ENCODE results near the gene DOCK1.

The DOCK1 gene

DNA sequence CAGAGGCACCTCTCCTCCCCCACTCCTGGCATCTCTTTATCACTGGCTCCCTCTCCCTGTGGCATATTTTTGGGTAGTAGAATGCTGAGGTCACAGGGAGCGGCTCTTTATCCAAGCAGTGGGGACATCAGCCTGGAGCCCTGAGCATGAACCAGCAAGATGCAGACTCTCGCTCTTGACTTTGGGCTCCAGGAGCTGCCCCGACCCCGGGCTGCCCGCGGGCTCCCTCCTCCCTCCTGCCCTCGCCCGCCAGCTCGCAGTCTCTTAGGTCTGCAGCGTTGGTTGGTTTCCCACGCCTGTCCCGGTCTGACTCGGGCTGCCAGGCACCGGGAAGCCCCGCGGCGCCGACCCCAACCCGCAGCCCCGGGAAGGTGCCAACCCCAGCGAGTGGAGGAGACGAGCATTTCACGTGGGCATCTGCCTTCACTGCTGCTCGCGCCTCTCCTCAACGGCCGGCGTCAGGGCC lies 289.8 kb downstream of the DOCK1 start:
- Histone ChIP-seq H3K27ac (ENCODE audit: low read depth, low read length) (no peak overlapping the region), H4K91ac (ENCODE audit: low read depth, low read length) (no peak overlapping the region), H3K36me3 (ENCODE audit: control insufficient read depth in 1 of 2, insufficient read depth in 2 of 2, low read length in 2 of 2) (no peaks in the 10 kb centered on the region), H3K18ac (ENCODE audit: low read length) (no peak overlapping the region), H4K8ac (ENCODE audit: low read depth, low read length) (no peak overlapping the region), H3K9ac (ENCODE audit: low read length) (no peak overlapping the region), H2BK12ac (ENCODE audit: low read length) (no peak overlapping the region), H3K14ac (ENCODE audit: low read length) (no peak overlapping the region), H2AK5ac (ENCODE audit: low read length) (no peak overlapping the region), H3K23ac (ENCODE audit: low read length) (no peak overlapping the region), H4K12ac (ENCODE audit: low read depth, low read length) (no peak overlapping the region), H2BK120ac (ENCODE audit: insufficient read depth, low read length, poor library complexity) (no peak overlapping the region), H3K4me2 (ENCODE audit: low read length) (peak overlapping the region; percentile 99), H2AFZ (ENCODE audit: insufficient read depth, low read length, poor library complexity) (no peak overlapping the region), H3K9me3 (ENCODE audit: insufficient read depth, low read depth, low read length) (no peaks in the 10 kb centered on the region), H3K79me2 (ENCODE audit: control insufficient read depth, insufficient read depth, low read length, poor library complexity) (no peaks in the 10 kb centered on the region), H3K4me3 (ENCODE audit: low read depth, low read length) (no peak overlapping the region), H3K79me1 (ENCODE audit: low read length) (no peaks in the 10 kb centered on the region), H3K27me3 (ENCODE audit: insufficient read depth, low read length) (peaks cover 21% of the 10 kb centered on the region), H2BK5ac (ENCODE audit: low read depth, low read length, poor library complexity) (no peak overlapping the region), H3K4ac (ENCODE audit: low read depth, low read length) (no peak overlapping the region), H3K4me1 (ENCODE audit: control insufficient read depth in 1 of 2, insufficient read depth in 2 of 2, low read length in 2 of 2) (peaks cover 15% of the 10 kb centered on the region in 2 experiments)
- no CpG with 5 or more reads among the region's 28 CpGs for WGBS (ENCODE audit: extremely low coverage, insufficient coverage, insufficient read length)
- DNase-seq: no peak

DNA sequence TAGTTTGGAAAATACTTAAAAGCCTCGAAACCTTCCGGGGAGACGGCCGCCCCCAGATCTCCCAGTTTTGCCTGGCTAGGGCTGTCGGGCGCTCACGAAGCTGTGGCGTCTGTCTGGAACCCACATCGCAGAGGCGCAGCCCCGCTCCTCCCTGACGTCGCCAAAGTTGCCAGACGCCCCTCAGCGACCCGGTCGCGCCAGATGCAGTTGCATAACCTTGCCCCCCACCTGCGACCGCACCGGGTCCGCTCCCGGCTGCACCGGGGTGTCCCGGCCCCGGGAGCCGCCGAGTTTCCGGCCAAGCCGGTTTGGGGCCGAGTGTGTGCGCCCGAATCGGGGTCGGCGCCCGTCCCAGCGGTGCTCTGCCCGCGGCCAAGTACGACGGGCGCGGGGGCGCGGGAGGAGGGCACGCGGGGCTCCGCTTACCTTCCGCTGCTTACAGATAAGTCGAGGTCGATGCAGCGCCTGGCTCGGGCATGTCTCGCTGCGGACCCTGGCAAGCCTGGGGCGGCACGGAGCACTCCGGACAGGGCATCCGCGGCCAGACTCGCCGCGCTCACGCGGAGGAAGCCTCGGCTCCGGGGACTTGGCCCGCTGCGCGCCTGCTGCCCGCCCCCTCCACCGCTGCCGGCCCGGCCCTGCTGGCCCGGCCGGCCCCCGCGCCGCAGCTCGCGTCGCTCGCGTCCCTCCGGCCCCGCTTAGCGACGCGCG lies 290.5 kb downstream of the DOCK1 start:
- no peak for DNase-seq
- Histone ChIP-seq H3K36me3 (ENCODE audit: control insufficient read depth in 1 of 2, insufficient read depth in 2 of 2, low read length in 2 of 2) (no peaks in the 10 kb centered on the region), H2BK120ac (ENCODE audit: insufficient read depth, low read length, poor library complexity) (no peak overlapping the region), H3K79me1 (ENCODE audit: low read length) (no peaks in the 10 kb centered on the region), H3K27ac (ENCODE audit: low read depth, low read length) (no peak overlapping the region), H4K8ac (ENCODE audit: low read depth, low read length) (no peak overlapping the region), H2AK5ac (ENCODE audit: low read length) (no peak overlapping the region), H2BK12ac (ENCODE audit: low read length) (no peak overlapping the region), H3K9me3 (ENCODE audit: insufficient read depth, low read depth, low read length) (no peaks in the 10 kb centered on the region), H3K4ac (ENCODE audit: low read depth, low read length) (no peak overlapping the region), H3K23ac (ENCODE audit: low read length) (no peak overlapping the region), H3K4me1 (ENCODE audit: control insufficient read depth in 1 of 2, insufficient read depth in 2 of 2, low read length in 2 of 2) (peaks cover 16 to 19% of the 10 kb centered on the region in 2 experiments), H3K18ac (ENCODE audit: low read length) (peak overlapping the region; percentile 37), H3K9ac (ENCODE audit: low read length) (no peak overlapping the region), H4K12ac (ENCODE audit: low read depth, low read length) (no peak overlapping the region), H2BK5ac (ENCODE audit: low read depth, low read length, poor library complexity) (no peak overlapping the region), H3K4me3 (ENCODE audit: low read depth, low read length) (peak overlapping the region; percentile 66), H2AFZ (ENCODE audit: insufficient read depth, low read length, poor library complexity) (peak overlapping the region; percentile 50), H3K14ac (ENCODE audit: low read length) (no peak overlapping the region), H4K91ac (ENCODE audit: low read depth, low read length) (no peak overlapping the region), H3K27me3 (ENCODE audit: insufficient read depth, low read length) (peaks cover 21% of the 10 kb centered on the region), H3K4me2 (ENCODE audit: low read length) (peak overlapping the region; percentile 99), H3K79me2 (ENCODE audit: control insufficient read depth, insufficient read depth, low read length, poor library complexity) (no peaks in the 10 kb centered on the region)
- no CpG with 5 or more reads among the region's 91 CpGs for WGBS (ENCODE audit: extremely low coverage, insufficient coverage, insufficient read length)

DNA sequence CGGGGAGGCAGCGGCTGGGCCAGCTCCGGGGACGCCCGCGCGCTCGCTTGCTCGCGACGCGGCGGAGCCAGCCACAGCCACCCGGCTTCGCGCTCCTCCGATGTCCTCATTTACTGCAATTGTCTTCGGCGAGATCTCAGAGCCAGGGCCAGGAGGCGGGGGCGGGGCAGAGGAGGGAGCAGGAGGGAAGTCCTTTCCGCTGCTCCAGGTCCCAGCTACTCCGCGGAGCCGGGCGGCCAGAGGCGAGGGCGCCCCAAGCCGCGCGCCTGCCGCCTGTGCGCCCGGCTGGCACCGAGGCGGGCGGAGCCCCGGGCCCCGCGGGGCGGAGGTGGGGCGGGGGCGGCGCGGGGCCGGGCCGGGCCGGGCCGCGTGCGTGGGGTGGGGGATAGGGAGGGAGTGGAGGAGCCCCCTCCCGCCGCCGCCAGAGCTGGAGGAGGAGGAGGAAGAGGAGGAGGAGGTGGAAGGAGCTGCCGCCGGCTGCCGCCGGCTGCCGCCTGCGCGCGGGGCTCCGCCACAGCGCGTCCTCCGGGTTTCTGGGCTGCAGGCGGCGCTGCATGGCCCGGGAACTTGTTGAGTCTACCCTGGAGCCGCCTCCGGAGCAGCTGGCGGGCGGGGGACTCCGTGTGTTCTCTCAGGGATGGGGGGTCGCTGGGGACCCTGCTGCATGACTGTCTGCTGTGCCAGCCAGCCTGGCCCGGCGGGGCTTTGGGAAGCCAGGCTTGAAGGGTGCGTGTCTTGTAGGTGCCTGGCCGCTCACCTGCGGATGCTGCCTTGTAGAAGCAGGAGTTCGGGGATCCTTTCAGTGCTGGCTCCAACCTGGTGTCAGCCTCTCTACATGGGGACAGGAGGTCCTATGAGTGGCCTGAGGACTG lies 291.3 kb downstream of the DOCK1 start, which contains the start of gene INSYN2A:
TSS of gene INSYN2A (minus strand) at position 310 of the 872 bp plus-strand sequence. CDS start 20,196 bp downstream, outside the sequence.
- WGBS (ENCODE audit: extremely low coverage, insufficient coverage, insufficient read length): no CpG with 5 or more reads among the region's 81 CpGs
- H3K4me2 ChIP-seq (ENCODE audit: low read length): peak within 1 kb of the TSS; percentile 99
- peak within 1 kb of the TSS; percentile 66 for H3K4me3 ChIP-seq (ENCODE audit: low read depth, low read length)
- H4K12ac ChIP-seq (ENCODE audit: low read depth, low read length): no peak within 1 kb of the TSS
- H4K91ac ChIP-seq (ENCODE audit: low read depth, low read length): no peak within 1 kb of the TSS
- no peaks in the 10 kb centered on the region for H3K9me3 ChIP-seq (ENCODE audit: insufficient read depth, low read depth, low read length)
- DNase-seq: peak in 1 of 2 donors; percentile 14
- no peak within 1 kb of the TSS for H3K14ac ChIP-seq (ENCODE audit: low read length)
- no peak within 1 kb of the TSS for H3K4ac ChIP-seq (ENCODE audit: low read depth, low read length)
- no peak within 1 kb of the TSS for H2BK5ac ChIP-seq (ENCODE audit: low read depth, low read length, poor library complexity)
- H2BK120ac ChIP-seq (ENCODE audit: insufficient read depth, low read length, poor library complexity): no peak within 1 kb of the TSS
- peaks cover 21% of the 10 kb centered on the region for H3K27me3 ChIP-seq (ENCODE audit: insufficient read depth, low read length)
- no peaks in the 10 kb centered on the region for H3K79me1 ChIP-seq (ENCODE audit: low read length)
- no peak within 1 kb of the TSS for H3K27ac ChIP-seq (ENCODE audit: low read depth, low read length)
- no peak within 1 kb of the TSS for H2BK12ac ChIP-seq (ENCODE audit: low read length)
- H3K4me1 ChIP-seq (ENCODE audit: control insufficient read depth in 1 of 2, insufficient read depth in 2 of 2, low read length in 2 of 2): peaks cover 19 to 22% of the 10 kb centered on the region in 2 experiments
- no peak within 1 kb of the TSS for H4K8ac ChIP-seq (ENCODE audit: low read depth, low read length)
- no peak within 1 kb of the TSS for H2AK5ac ChIP-seq (ENCODE audit: low read length)
- no peaks in the 10 kb centered on the region for H3K36me3 ChIP-seq (ENCODE audit: control insufficient read depth in 1 of 2, insufficient read depth in 2 of 2, low read length in 2 of 2)
- peak within 1 kb of the TSS; percentile 37 for H3K18ac ChIP-seq (ENCODE audit: low read length)
- H3K79me2 ChIP-seq (ENCODE audit: control insufficient read depth, insufficient read depth, low read length, poor library complexity): no peaks in the 10 kb centered on the region
- H3K23ac ChIP-seq (ENCODE audit: low read length): no peak within 1 kb of the TSS
- H2AFZ ChIP-seq (ENCODE audit: insufficient read depth, low read length, poor library complexity): peak within 1 kb of the TSS; percentile 50
- no peak within 1 kb of the TSS for H3K9ac ChIP-seq (ENCODE audit: low read length)

DNA sequence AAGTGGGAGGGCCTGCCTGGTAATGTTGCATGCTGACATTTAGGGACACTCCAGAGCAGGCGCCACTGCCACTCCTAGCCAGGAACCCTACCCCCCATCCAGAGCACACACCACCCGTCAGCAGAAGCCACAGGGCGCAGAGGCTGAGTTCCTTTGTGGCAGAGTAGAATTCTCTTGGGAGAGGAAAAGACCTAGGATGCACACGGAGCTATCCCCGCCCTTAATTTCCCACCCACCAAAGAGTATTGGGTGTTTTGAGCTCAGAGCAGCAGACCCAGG lies 291.9 kb downstream of the DOCK1 start:
- no peak overlapping the region for H3K4me3 ChIP-seq (ENCODE audit: low read depth, low read length)
- H3K36me3 ChIP-seq (ENCODE audit: control insufficient read depth in 1 of 2, insufficient read depth in 2 of 2, low read length in 2 of 2): no peaks in the 10 kb centered on the region
- H3K14ac ChIP-seq (ENCODE audit: low read length): no peak overlapping the region
- DNase-seq: no peak
- WGBS (ENCODE audit: extremely low coverage, insufficient coverage, insufficient read length): no CpG with 5 or more reads among the region's 5 CpGs
- no peak overlapping the region for H4K8ac ChIP-seq (ENCODE audit: low read depth, low read length)
- peaks cover 21% of the 10 kb centered on the region for H3K27me3 ChIP-seq (ENCODE audit: insufficient read depth, low read length)
- H3K27ac ChIP-seq (ENCODE audit: low read depth, low read length): no peak overlapping the region
- H3K9me3 ChIP-seq (ENCODE audit: insufficient read depth, low read depth, low read length): no peaks in the 10 kb centered on the region
- H3K4ac ChIP-seq (ENCODE audit: low read depth, low read length): no peak overlapping the region
- H2BK120ac ChIP-seq (ENCODE audit: insufficient read depth, low read length, poor library complexity): no peak overlapping the region
- no peak overlapping the region for H4K12ac ChIP-seq (ENCODE audit: low read depth, low read length)
- no peak overlapping the region for H3K9ac ChIP-seq (ENCODE audit: low read length)
- no peaks in the 10 kb centered on the region for H3K79me2 ChIP-seq (ENCODE audit: control insufficient read depth, insufficient read depth, low read length, poor library complexity)
- no peak overlapping the region for H2BK12ac ChIP-seq (ENCODE audit: low read length)
- H2AFZ ChIP-seq (ENCODE audit: insufficient read depth, low read length, poor library complexity): no peak overlapping the region
- no peaks in the 10 kb centered on the region for H3K79me1 ChIP-seq (ENCODE audit: low read length)
- H3K4me1 ChIP-seq (ENCODE audit: control insufficient read depth in 1 of 2, insufficient read depth in 2 of 2, low read length in 2 of 2): peaks cover 19 to 22% of the 10 kb centered on the region in 2 experiments
- no peak overlapping the region for H2AK5ac ChIP-seq (ENCODE audit: low read length)
- H4K91ac ChIP-seq (ENCODE audit: low read depth, low read length): no peak overlapping the region
- no peak overlapping the region for H3K23ac ChIP-seq (ENCODE audit: low read length)
- H2BK5ac ChIP-seq (ENCODE audit: low read depth, low read length, poor library complexity): no peak overlapping the region
- peak overlapping the region; percentile 99 for H3K4me2 ChIP-seq (ENCODE audit: low read length)
- no peak overlapping the region for H3K18ac ChIP-seq (ENCODE audit: low read length)

Measured in trophoblast cell (in vitro differentiated cells and primary cell).